GM12878 (cell line): ENCODE measurements around the gene SLC35G4. TPM values are rescaled to one million over a fixed set of nuclear protein-coding genes. Genes with fewer than 3 reads are reported as not detected.

Experiments used
- ATAC-seq: fragments of 200-7000 bp; cut with Tn5 transposase; 3 replicates; pipeline ENCODE4 v1.9.1; 2020; ENCODE audit warnings: mild to moderate bottlenecking, moderate library complexity
- BruUV-seq: library from RNA; stranded (reverse); fragments of 400-500 nt; replicated peaks from 2 replicates; lab custom pipeline; 2021; lab: Mats Ljungman, UMichigan
- CTCF ChIA-PET: fragments of 300-600 bp; sonication (Branson Sonifier 250); formaldehyde crosslinking; extraction: SDS; loops from one replicate; lab custom pipeline; 2021; ENCODE audit warnings: inconsistent platforms; lab: Yijun Ruan, JAX
- POLR2A ChIA-PET: fragments of 350-600 bp; formaldehyde crosslinking; extraction: SDS; loops from one replicate; lab custom pipeline; 2021; ENCODE audit warnings: inconsistent platforms; lab: Charles Lee
- RAD21 ChIA-PET: fragments of 300-600 bp; sonication (Branson Sonifier 250); formaldehyde crosslinking; loops from one replicate; lab custom pipeline; 2023; ENCODE audit warnings: antibody characterized with exemption; ENCODE audit not compliant: unreplicated experiment; lab: Charles Lee
- SMC1A ChIA-PET: fragments of 300-600 bp; sonication (Branson Sonifier 250); formaldehyde crosslinking; loops from one replicate; lab custom pipeline; 2023; ENCODE audit not compliant: unreplicated experiment, uncharacterized antibody; lab: Charles Lee
- DNase-seq: peaks from one replicate; pipeline ENCODE4 v3.0.0-alpha.2; 2011; ENCODE audit warnings: low read depth, low spot score
- FAIRE-seq: peaks from 3 replicates; lab custom pipeline; 2011; peaks lifted over from hg19 to GRCh38; lab: Jason Lieb, UNC
- H2AFZ ChIP-seq: 2 replicates; pipeline ENCODE4 v1.6.0; 2011; ENCODE audit warnings: low read depth, low read length, control low read depth; ENCODE audit not compliant: control insufficient read depth
- H3K27ac ChIP-seq: 2 replicates; pipeline ENCODE4 v1.5.1; 2011; ENCODE audit warnings: control low read depth; ENCODE audit not compliant: control insufficient read depth, insufficient read depth
- H3K27me3 ChIP-seq, 2 experiments: replicated peaks in 1 of 2; 2 replicates each; pipeline versions ENCODE4 v1.6.0 to v1.6.1; 2011; ENCODE audit warnings: low read length in 1 of 2; ENCODE audit not compliant: control insufficient read depth in 2 of 2, insufficient read depth in 2 of 2
- H3K36me3 ChIP-seq, 2 experiments: 2 replicates each; pipeline ENCODE4 v1.5.1; 2011; ENCODE audit warnings: low read length in 1 of 2; ENCODE audit not compliant: control insufficient read depth in 2 of 2, insufficient read depth in 2 of 2
- H3K4me1 ChIP-seq: 2 replicates; pipeline ENCODE4 v1.6.1; 2011; ENCODE audit warnings: mild to moderate bottlenecking, low read length, moderate library complexity, mixed read lengths; ENCODE audit not compliant: control insufficient read depth, insufficient read depth
- H3K4me2 ChIP-seq: 2 replicates; pipeline ENCODE4 v1.6.0; 2011; ENCODE audit warnings: control low read depth; ENCODE audit not compliant: control insufficient read depth, insufficient read depth
- H3K4me3 ChIP-seq: fragments of 200-600 bp; sonication (generic); 2 replicates; pipeline ENCODE4 v1.5.1; 2016
- H3K79me2 ChIP-seq: 2 replicates; pipeline ENCODE4 v1.6.0; 2011; ENCODE audit warnings: low read length; ENCODE audit not compliant: control insufficient read depth, insufficient read depth
- H3K9ac ChIP-seq: 2 replicates; pipeline ENCODE4 v1.8.0; 2011; ENCODE audit warnings: low read length, control low read depth, mixed read lengths; ENCODE audit not compliant: control insufficient read depth, insufficient read depth
- H3K9me3 ChIP-seq: replicated peaks from 3 replicates; pipeline ENCODE4 v1.5.1; 2011; ENCODE audit warnings: mild to moderate bottlenecking, low read length; ENCODE audit not compliant: control insufficient read depth, insufficient read depth
- H4K20me1 ChIP-seq: 2 replicates; pipeline ENCODE4 v1.6.0; 2011; ENCODE audit not compliant: control insufficient read depth, insufficient read depth
- BRCA1 ChIP-seq: IDR thresholded peaks from 2 replicates; pipeline ENCODE4 v1.6.1; 2011; ENCODE audit warnings: low read depth, low read length, improper control_type of control experiment
- MYB ChIP-seq: fragments of 150-350 bp; IDR thresholded peaks from 2 replicates; pipeline ENCODE4 v1.6.1; 2014; ENCODE audit warnings: mild to moderate bottlenecking, low read depth, low read length, borderline replicate concordance
- NBN ChIP-seq: fragments of 450-650 bp; IDR thresholded peaks from 2 replicates; pipeline ENCODE4 v1.6.1; 2016
- NFYB ChIP-seq: IDR thresholded peaks from 2 replicates; pipeline ENCODE4 v1.6.1; 2011; ENCODE audit warnings: low read depth, mild to moderate bottlenecking, low read length, improper control_type of control experiment, moderate library complexity; ENCODE audit not compliant: insufficient read depth
- STAT1 ChIP-seq: fragments of 450-650 bp; conservative IDR thresholded peaks from 2 replicates; pipeline ENCODE4 v1.6.1; 2014; ENCODE audit warnings: antibody characterized with exemption, mild to moderate bottlenecking
- WGBS: methylation state at CpG from one replicate; pipeline ENCODE4 v1.1.6; 2016; ENCODE audit warnings: low lambda C conversion rate; ENCODE audit not compliant: insufficient replicate concordance, insufficient coverage; ENCODE audit errors: missing lambda C conversion rate; 5-methylcytosine and 5-hydroxymethylcytosine counted together
- in situ Hi-C: fragments of 300-500 bp; cut with MboI; formaldehyde crosslinking; loops from 9 replicates; pipeline ENCODE4 v1.14.3; 2018; ENCODE audit warnings: mixed read lengths
- intact Hi-C: fragments of 100-400 bp; cut with micrococcal nuclease; formaldehyde crosslinking; loops from one replicate; pipeline ENCODE4 v1.14.2; 2022; ENCODE audit not compliant: unreplicated experiment
- polyA plus RNA-seq, 11 experiments: library from polyadenylated mRNA; depleted of rRNA in 4 of 11; unstranded in 6 of 11; stranded (reverse) in 5 of 11; fragments of >200 nt; fragmentation: Nextera tagmentation in 4 of 11; fragmentation: Illumina TruSeq in 1 of 11; extraction: Ambion mirVana in 4 of 11; extraction: Trizol in 1 of 11; gene quantifications; 1 replicate in 1 of 11; 2 replicates in 10 of 11; pipeline versions ENCODE4 v1.2.1 to v1.2.3, GENCODE V29; 2011 to 2016; ENCODE audit warnings: inconsistent platforms in 2 of 11, missing spikeins in 2 of 11, low read depth in 1 of 11
- total RNA-seq, 4 experiments: library from RNA; depleted of rRNA in 3 of 4; stranded (reverse); fragments of >200 nt in 3 of 4; fragmentation: Illumina TruSeq in 1 of 4; extraction: Trizol in 1 of 4; gene quantifications; 2 replicates each; pipeline versions ENCODE4 v1.2.1 to v1.2.3, GENCODE V29; 2013 to 2021
- TF ChIP-seq, protein P1 (sequence below): IDR thresholded peaks from 2 replicates; pipeline ENCODE4 v1.6.1; 2012; ENCODE audit warnings: low read depth, low read length, improper control_type of control experiment
- TF ChIP-seq, protein P2 (sequence below): IDR thresholded peaks from 2 replicates; pipeline ENCODE4 v1.6.1; 2012; ENCODE audit warnings: low read length, inconsistent platforms
- TF ChIP-seq, protein P3 (sequence below): IDR thresholded peaks from 2 replicates; pipeline ENCODE4 v1.6.1; 2011; ENCODE audit warnings: borderline replicate concordance, low read depth, mild to moderate bottlenecking, moderate library complexity, mixed read lengths, low read length; ENCODE audit not compliant: insufficient read depth; ENCODE audit errors: extremely low read length

SLC35G4 gene
- total and polyA plus RNA-seq, 10 of the 15 experiments (the other 5 are each of a cell fraction or from before 2014, with no cell fraction given), result not detected

DNA sequence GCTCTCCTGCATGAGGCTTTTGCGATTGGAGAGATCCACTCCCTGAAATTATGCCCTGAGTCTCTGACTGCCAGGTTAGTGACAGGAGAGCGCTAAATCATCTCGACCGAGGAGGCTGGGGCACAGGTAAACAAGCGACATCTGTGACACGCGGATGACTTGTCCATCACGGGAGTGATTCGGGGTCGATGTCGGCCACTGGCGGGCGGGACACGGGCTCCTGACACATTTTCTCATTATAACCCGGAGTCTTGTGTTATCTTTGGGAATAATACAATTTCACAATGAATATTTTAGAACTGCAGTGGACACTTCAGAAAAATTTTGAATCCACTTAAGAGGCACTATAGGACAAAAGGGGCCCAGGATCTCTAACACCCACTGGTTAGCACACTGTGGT lies 29.5 kb upstream of the SLC35G4 start:
- Histone ChIP-seq H3K9me3 (no peaks in the 10 kb centered on the region), H2AFZ (no peak overlapping the region), H3K27me3 (no peaks in the 10 kb centered on the region), H3K9ac (no peak overlapping the region), H3K4me2 (no peak overlapping the region), H3K27ac (no peak overlapping the region), H4K20me1 (no peaks in the 10 kb centered on the region), H3K4me3 (no peak overlapping the region), H3K36me3 (no peaks in the 10 kb centered on the region), H3K4me1 (peaks cover 16% of the 10 kb centered on the region), H3K79me2 (no peaks in the 10 kb centered on the region)
- FAIRE-seq, result no peak
- 72% methylated on average over 15 of the region's 15 CpGs for WGBS
- ChIA-PET SMC1A (no interaction called here), RAD21 (no interaction called here), CTCF (no interaction called here), POLR2A (no interaction called here)
- BruUV-seq, result no TSS peak
- DNase-seq, result no peak
- intact Hi-C loops, result no loop called here
- in situ Hi-C loops, result no loop called here
- ATAC-seq, result no peak
- TF ChIP-seq NBN, result no peak
- TF ChIP-seq NFYB, result no peak
- TF ChIP-seq, protein P1, sequence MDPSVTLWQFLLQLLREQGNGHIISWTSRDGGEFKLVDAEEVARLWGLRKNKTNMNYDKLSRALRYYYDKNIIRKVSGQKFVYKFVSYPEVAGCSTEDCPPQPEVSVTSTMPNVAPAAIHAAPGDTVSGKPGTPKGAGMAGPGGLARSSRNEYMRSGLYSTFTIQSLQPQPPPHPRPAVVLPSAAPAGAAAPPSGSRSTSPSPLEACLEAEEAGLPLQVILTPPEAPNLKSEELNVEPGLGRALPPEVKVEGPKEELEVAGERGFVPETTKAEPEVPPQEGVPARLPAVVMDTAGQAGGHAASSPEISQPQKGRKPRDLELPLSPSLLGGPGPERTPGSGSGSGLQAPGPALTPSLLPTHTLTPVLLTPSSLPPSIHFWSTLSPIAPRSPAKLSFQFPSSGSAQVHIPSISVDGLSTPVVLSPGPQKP, result no peak
- TF ChIP-seq STAT1, result no peak
- TF ChIP-seq, protein P2, sequence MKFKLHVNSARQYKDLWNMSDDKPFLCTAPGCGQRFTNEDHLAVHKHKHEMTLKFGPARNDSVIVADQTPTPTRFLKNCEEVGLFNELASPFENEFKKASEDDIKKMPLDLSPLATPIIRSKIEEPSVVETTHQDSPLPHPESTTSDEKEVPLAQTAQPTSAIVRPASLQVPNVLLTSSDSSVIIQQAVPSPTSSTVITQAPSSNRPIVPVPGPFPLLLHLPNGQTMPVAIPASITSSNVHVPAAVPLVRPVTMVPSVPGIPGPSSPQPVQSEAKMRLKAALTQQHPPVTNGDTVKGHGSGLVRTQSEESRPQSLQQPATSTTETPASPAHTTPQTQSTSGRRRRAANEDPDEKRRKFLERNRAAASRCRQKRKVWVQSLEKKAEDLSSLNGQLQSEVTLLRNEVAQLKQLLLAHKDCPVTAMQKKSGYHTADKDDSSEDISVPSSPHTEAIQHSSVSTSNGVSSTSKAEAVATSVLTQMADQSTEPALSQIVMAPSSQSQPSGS, result no peak
- no peak for TF ChIP-seq MYB
- TF ChIP-seq, protein P3, sequence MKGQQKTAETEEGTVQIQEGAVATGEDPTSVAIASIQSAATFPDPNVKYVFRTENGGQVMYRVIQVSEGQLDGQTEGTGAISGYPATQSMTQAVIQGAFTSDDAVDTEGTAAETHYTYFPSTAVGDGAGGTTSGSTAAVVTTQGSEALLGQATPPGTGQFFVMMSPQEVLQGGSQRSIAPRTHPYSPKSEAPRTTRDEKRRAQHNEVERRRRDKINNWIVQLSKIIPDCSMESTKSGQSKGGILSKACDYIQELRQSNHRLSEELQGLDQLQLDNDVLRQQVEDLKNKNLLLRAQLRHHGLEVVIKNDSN, result no peak
- no peak for TF ChIP-seq BRCA1
